ENCODE results near the gene PPCS. TPM values are rescaled to one million over a fixed set of nuclear protein-coding genes. Genes with fewer than 3 reads are reported as not detected.

PPCS gene
- total and polyA plus RNA-seq, 4 donors, result 30.4 to 61.0 (median 53.2) TPM

DNA sequence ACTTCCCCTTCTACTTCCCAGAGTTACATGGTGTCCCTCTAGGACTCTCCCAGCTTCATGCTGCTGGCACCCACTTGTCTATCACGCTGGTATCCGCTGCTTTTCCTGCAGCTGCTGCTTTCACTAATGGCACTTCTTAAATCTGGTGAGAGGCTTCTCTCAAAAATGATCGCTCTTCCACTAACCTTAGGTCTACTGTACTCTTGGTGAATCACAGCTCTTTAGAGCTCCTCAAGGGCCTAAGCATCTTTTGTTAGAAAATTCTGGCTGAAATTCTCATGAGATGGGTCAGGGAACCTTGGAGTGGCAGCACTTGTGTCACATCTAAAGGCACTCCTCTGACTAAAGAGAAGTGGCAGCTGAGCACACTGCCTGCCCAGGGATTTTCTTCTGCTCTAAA is 32.7 kb upstream of the PPCS start:
- peak in 2 of 6 donors; percentile 27 to 30 for DNase-seq (ENCODE audit: low read depth in 4 of 6, low spot score in 6 of 6)
- Histone ChIP-seq H3K36me3 (ENCODE audit: control insufficient read depth, insufficient read depth, low read length) (no peaks in the 10 kb centered on the region), H3K4me1 (ENCODE audit: control insufficient read depth, insufficient read depth, low read length) (peaks cover 30% of the 10 kb centered on the region), H3K27me3 (ENCODE audit: control insufficient read depth, insufficient read depth, low read length) (no peaks in the 10 kb centered on the region), H3K27ac (ENCODE audit: low read depth, low read length) (no peak overlapping the region), H3K4me3 (ENCODE audit: low read depth, low read length) (no peak overlapping the region), H3K9me3 (ENCODE audit: control insufficient read depth, insufficient read depth, low read length) (no peaks in the 10 kb centered on the region)
- 68% methylated on average over 3 of the region's 3 CpGs for WGBS (ENCODE audit: insufficient coverage)

DNA sequence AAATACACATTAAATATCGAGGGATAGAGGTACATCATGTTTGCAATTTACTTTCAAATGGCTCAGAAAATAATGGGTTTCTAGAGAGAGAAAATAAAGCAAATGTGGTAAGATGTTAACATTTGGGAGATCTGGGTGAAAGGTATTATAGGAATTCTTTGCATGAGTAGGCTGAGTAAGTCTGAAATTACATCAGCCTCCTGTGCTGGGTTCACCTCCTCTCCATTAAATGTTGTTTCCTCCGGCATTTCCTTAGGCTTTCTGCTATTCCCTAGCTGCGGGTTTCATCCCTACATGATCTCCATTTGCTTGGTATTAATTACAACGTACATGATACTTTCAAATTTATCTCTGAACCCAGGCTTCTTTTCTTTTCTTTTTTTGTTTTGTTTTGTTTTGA is 32.1 kb upstream of the PPCS start:
- peak in 1 of 6 donors; percentile 16 for DNase-seq (ENCODE audit: low read depth in 4 of 6, low spot score in 6 of 6)
- H3K36me3 ChIP-seq (ENCODE audit: control insufficient read depth, insufficient read depth, low read length), result no peaks in the 10 kb centered on the region
- peaks cover 30% of the 10 kb centered on the region for H3K4me1 ChIP-seq (ENCODE audit: control insufficient read depth, insufficient read depth, low read length)
- H3K27ac ChIP-seq (ENCODE audit: low read depth, low read length), result no peak overlapping the region
- H3K9me3 ChIP-seq (ENCODE audit: control insufficient read depth, insufficient read depth, low read length), result no peaks in the 10 kb centered on the region
- H3K4me3 ChIP-seq (ENCODE audit: low read depth, low read length), result no peak overlapping the region
- no peaks in the 10 kb centered on the region for H3K27me3 ChIP-seq (ENCODE audit: control insufficient read depth, insufficient read depth, low read length)
- 92% methylated on average over 2 of the region's 4 CpGs for WGBS (ENCODE audit: insufficient coverage)

DNA sequence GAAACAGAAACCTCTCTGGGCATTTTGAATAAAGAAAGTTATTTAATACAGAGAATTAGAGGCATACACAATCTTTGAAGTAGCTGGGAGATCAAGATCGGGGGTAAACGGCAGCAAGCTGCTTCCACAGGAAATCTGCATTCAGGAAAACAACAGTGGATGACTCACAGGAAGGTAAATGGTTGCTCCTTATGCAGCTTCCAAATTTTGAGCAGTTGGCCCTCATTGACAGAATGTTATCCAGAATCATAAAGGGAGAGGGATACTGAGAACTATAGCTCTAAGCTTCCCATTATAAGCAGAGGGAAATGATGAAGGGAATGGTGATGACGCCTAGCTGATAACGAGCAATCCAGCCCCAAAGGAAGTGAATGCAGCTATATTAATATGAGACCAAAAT is 29.1 kb upstream of the PPCS start:
- no peaks in the 10 kb centered on the region for H3K27me3 ChIP-seq (ENCODE audit: control insufficient read depth, insufficient read depth, low read length)
- no peak overlapping the region for H3K27ac ChIP-seq (ENCODE audit: low read depth, low read length)
- WGBS (ENCODE audit: insufficient coverage), result 83% methylated on average over 2 of the region's 4 CpGs
- H3K4me3 ChIP-seq (ENCODE audit: low read depth, low read length), result no peak overlapping the region
- no peak for DNase-seq (ENCODE audit: low read depth in 4 of 6, low spot score in 6 of 6)
- peaks cover 6% of the 10 kb centered on the region for H3K4me1 ChIP-seq (ENCODE audit: control insufficient read depth, insufficient read depth, low read length)
- H3K36me3 ChIP-seq (ENCODE audit: control insufficient read depth, insufficient read depth, low read length), result no peaks in the 10 kb centered on the region
- no peaks in the 10 kb centered on the region for H3K9me3 ChIP-seq (ENCODE audit: control insufficient read depth, insufficient read depth, low read length)

DNA sequence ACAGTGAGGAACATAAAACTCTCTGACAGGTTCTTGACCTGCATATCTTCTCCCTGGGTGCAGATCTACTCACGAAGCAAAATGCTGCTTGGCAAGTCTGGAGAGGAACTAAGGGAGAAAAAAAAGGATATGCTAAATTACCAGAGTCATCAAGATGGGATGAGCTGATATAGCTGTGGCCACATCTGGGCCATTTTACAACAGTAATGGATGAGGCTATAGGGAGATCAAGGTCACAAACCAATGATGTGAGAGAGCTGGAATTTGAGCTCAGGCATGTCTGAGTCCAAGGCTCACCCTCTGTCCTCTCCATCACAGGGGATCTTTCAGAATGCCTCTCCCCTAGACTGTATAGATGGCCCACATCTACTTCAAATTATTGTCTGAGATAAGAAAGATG is 26.7 kb upstream of the PPCS start:
- Histone ChIP-seq H3K27ac (ENCODE audit: low read depth, low read length) (no peak overlapping the region), H3K9me3 (ENCODE audit: control insufficient read depth, insufficient read depth, low read length) (no peaks in the 10 kb centered on the region), H3K4me3 (ENCODE audit: low read depth, low read length) (no peak overlapping the region), H3K27me3 (ENCODE audit: control insufficient read depth, insufficient read depth, low read length) (no peaks in the 10 kb centered on the region), H3K4me1 (ENCODE audit: control insufficient read depth, insufficient read depth, low read length) (no peaks in the 10 kb centered on the region), H3K36me3 (ENCODE audit: control insufficient read depth, insufficient read depth, low read length) (no peaks in the 10 kb centered on the region)
- peak in 1 of 6 donors; percentile 9 for DNase-seq (ENCODE audit: low read depth in 4 of 6, low spot score in 6 of 6)
- WGBS (ENCODE audit: insufficient coverage), result no CpG with 5 or more reads among the region's 1 CpG

DNA sequence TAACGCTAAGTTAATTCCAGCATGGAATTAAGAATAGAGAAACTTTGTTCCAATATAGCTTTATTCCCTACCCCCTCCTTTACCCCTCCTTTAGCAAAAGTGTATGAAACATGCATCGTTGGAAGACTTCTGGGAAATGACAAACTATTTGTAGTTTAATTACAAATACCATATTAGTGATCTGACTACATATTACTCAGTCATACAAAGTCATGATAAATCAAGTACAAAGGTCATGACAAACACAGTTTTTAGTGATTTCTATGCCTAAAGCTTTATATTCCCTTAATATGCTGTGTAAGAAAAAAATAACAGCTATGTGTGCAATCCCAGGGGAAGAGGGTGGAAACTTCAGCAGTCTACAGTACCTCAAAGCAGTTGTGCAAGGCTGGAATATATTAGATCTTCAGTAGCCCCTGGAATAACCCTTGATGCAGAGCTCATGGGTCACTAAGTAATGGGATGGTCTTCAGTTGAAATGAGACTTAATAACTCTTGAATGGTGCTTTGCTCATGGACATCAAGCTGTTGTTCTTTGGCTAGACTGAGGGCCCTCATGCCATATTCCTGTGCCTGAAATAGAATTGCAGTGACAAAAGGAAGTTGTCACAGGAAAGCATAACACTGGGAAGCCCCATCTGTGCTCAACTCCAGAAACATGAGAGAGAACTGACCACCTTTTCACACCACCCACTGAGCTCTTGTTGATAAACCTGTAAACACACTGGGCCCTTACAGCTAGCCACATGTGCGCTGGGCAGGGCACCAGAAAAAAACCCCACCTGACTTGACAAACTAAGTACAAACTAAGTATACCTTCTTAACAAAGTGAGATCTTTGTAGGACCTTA is 25.8 kb upstream of the PPCS start:
- no peak overlapping the region for H3K4me3 ChIP-seq (ENCODE audit: low read depth, low read length)
- no peak overlapping the region for H3K27ac ChIP-seq (ENCODE audit: low read depth, low read length)
- H3K4me1 ChIP-seq (ENCODE audit: control insufficient read depth, insufficient read depth, low read length), result no peaks in the 10 kb centered on the region
- WGBS (ENCODE audit: insufficient coverage), result 83% methylated on average over 1 of the region's 3 CpGs
- H3K36me3 ChIP-seq (ENCODE audit: control insufficient read depth, insufficient read depth, low read length), result no peaks in the 10 kb centered on the region
- no peaks in the 10 kb centered on the region for H3K27me3 ChIP-seq (ENCODE audit: control insufficient read depth, insufficient read depth, low read length)
- H3K9me3 ChIP-seq (ENCODE audit: control insufficient read depth, insufficient read depth, low read length), result no peaks in the 10 kb centered on the region
- DNase-seq (ENCODE audit: low read depth in 4 of 6, low spot score in 6 of 6), result no peak

DNA sequence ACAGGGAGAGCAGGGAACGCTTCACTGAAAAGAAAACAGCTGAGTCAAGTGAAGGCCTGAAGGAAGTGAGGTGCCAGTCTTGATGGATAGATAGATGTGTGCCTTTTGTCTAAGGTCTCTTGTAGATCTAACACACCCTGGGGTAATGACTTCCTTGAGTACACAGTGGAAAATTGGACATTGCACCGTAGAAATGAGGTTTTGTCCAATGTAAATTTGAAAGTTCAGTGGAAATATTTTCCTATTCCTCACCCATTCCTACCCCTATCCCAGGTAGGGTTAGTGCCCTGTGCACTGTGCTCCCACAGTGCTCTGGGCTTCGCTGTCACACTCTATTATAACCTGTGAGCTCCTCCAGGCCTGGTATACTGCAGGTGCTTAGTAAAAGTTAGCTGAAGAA is 24.8 kb upstream of the PPCS start:
- Histone ChIP-seq H3K27me3 (ENCODE audit: control insufficient read depth, insufficient read depth, low read length) (no peaks in the 10 kb centered on the region), H3K36me3 (ENCODE audit: control insufficient read depth, insufficient read depth, low read length) (no peaks in the 10 kb centered on the region), H3K4me3 (ENCODE audit: low read depth, low read length) (no peak overlapping the region), H3K4me1 (ENCODE audit: control insufficient read depth, insufficient read depth, low read length) (no peaks in the 10 kb centered on the region), H3K27ac (ENCODE audit: low read depth, low read length) (no peak overlapping the region), H3K9me3 (ENCODE audit: control insufficient read depth, insufficient read depth, low read length) (no peaks in the 10 kb centered on the region)
- 75% methylated on average over 1 of the region's 3 CpGs for WGBS (ENCODE audit: insufficient coverage)
- no peak for DNase-seq (ENCODE audit: low read depth in 4 of 6, low spot score in 6 of 6)

DNA sequence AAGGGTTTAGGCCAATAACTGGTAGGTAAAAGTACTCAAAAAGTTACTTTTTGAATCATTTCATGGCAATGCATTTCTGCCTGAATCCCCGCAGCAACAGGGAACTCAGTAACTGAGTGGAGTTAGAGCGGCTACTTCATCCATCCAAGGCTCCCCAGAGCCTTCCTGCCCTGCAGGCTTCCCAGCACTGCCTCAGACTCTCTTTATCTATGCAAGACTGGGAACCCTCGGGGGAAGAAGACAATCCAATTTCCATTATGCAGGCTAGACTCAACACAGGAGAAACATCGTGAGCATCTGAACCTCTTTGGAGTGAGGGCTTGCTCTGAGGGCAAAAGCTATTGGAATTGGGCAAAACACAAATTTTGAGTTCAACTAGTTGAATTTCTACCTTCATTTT is 23.6 kb upstream of the PPCS start:
- H3K4me3 ChIP-seq (ENCODE audit: low read depth, low read length), result no peak overlapping the region
- no peaks in the 10 kb centered on the region for H3K4me1 ChIP-seq (ENCODE audit: control insufficient read depth, insufficient read depth, low read length)
- 100% methylated on average over 2 of the region's 4 CpGs for WGBS (ENCODE audit: insufficient coverage)
- no peaks in the 10 kb centered on the region for H3K9me3 ChIP-seq (ENCODE audit: control insufficient read depth, insufficient read depth, low read length)
- no peaks in the 10 kb centered on the region for H3K27me3 ChIP-seq (ENCODE audit: control insufficient read depth, insufficient read depth, low read length)
- no peak overlapping the region for H3K27ac ChIP-seq (ENCODE audit: low read depth, low read length)
- no peaks in the 10 kb centered on the region for H3K36me3 ChIP-seq (ENCODE audit: control insufficient read depth, insufficient read depth, low read length)
- no peak for DNase-seq (ENCODE audit: low read depth in 4 of 6, low spot score in 6 of 6)

DNA sequence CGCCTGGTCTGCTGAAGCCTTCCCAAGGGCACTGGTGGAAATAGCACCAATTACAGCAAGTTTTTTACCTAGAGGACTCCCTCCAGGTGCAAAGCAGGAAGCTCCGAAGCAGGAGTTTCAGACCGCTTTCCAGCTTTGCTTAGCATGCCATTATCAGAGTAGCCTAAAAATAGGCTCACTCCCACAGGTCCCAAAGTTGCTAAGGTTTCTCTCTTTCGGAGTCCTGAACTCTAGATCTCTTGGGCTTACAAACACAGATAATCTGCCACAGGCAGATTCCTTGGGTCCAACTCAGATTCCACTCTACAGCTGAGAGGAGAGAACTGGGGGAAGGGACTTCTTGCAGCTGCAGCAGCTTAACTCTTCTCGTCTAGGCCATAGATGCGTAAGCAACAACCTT is 23.0 kb upstream of the PPCS start:
- no peak for DNase-seq (ENCODE audit: low read depth in 4 of 6, low spot score in 6 of 6)

DNA sequence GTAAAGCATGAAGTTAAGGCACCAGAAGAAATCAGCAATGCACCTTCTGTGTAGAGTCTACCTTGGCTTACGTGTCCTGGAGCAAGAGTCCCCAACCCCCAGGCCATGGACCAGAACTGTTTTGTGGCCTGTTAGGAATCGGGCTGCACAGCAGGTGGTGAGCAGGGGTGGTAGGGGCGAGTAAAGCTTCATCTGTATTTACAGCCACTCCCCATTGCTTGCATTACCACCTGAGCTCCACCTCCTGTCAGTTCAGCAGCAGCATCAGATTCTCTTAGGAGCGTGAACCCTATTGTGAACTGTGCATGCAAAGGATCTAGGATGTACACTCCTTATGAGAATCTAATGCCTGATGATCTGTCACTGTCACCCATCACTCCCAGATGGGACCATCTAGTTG is 22.0 kb upstream of the PPCS start:
- no peaks in the 10 kb centered on the region for H3K27me3 ChIP-seq (ENCODE audit: control insufficient read depth, insufficient read depth, low read length)
- H3K36me3 ChIP-seq (ENCODE audit: control insufficient read depth, insufficient read depth, low read length), result no peaks in the 10 kb centered on the region
- 100% methylated on average over 2 of the region's 4 CpGs for WGBS (ENCODE audit: insufficient coverage)
- H3K4me3 ChIP-seq (ENCODE audit: low read depth, low read length), result no peak overlapping the region
- H3K9me3 ChIP-seq (ENCODE audit: control insufficient read depth, insufficient read depth, low read length), result no peaks in the 10 kb centered on the region
- no peak overlapping the region for H3K27ac ChIP-seq (ENCODE audit: low read depth, low read length)
- H3K4me1 ChIP-seq (ENCODE audit: control insufficient read depth, insufficient read depth, low read length), result no peaks in the 10 kb centered on the region
- no peak for DNase-seq (ENCODE audit: low read depth in 4 of 6, low spot score in 6 of 6)

More for the DNA sequence above, 23.0 kb upstream of the PPCS start:
- Histone ChIP-seq H3K4me3 (ENCODE audit: low read depth, low read length) (no peak overlapping the region), H3K9me3 (ENCODE audit: control insufficient read depth, insufficient read depth, low read length) (no peaks in the 10 kb centered on the region), H3K27me3 (ENCODE audit: control insufficient read depth, insufficient read depth, low read length) (no peaks in the 10 kb centered on the region), H3K36me3 (ENCODE audit: control insufficient read depth, insufficient read depth, low read length) (no peaks in the 10 kb centered on the region), H3K4me1 (ENCODE audit: control insufficient read depth, insufficient read depth, low read length) (no peaks in the 10 kb centered on the region), H3K27ac (ENCODE audit: low read depth, low read length) (no peak overlapping the region)
- WGBS (ENCODE audit: insufficient coverage), result 85% methylated on average over 5 of the region's 6 CpGs

DNA sequence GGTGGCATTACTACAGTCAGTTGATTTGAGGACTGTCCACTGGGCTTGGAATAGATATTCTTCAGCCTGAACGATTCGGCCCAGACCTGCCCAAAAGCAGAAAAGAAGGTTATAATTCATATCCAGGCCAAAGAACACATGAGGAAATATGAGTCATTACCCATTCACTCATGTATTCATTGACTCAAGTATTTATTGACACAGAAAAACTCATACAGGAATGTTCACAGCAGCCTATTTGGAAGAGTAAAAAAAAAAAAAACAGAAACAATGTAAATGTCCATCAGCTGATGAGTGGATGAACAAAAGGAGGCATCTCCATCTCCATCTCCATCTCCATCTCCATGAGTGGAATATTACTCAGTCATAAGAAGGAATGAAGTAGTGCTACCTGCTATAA is 16.4 kb upstream of the PPCS start:
- no peaks in the 10 kb centered on the region for H3K27me3 ChIP-seq (ENCODE audit: control insufficient read depth, insufficient read depth, low read length)
- H3K9me3 ChIP-seq (ENCODE audit: control insufficient read depth, insufficient read depth, low read length), result no peaks in the 10 kb centered on the region
- no peaks in the 10 kb centered on the region for H3K36me3 ChIP-seq (ENCODE audit: control insufficient read depth, insufficient read depth, low read length)
- H3K4me1 ChIP-seq (ENCODE audit: control insufficient read depth, insufficient read depth, low read length), result no peaks in the 10 kb centered on the region
- H3K4me3 ChIP-seq (ENCODE audit: low read depth, low read length), result no peak overlapping the region
- no CpG with 5 or more reads among the region's 2 CpGs for WGBS (ENCODE audit: insufficient coverage)
- no peak for DNase-seq (ENCODE audit: low read depth in 4 of 6, low spot score in 6 of 6)
- H3K27ac ChIP-seq (ENCODE audit: low read depth, low read length), result no peak overlapping the region
